ENCODE measurements around the gene BRD4.
"Not testable (repeated sequence)": the region's sequence is repeated elsewhere in the genome, so short reads cannot be mapped to it uniquely, and the experiment has no call there.

BRD4 gene

GRCh38 chr19:15369594-15369891 is 37.2 kb upstream of the BRD4 start:
- Mint-ChIP-seq H3K4me1 (peaks cover 6% of the 10 kb centered on the region), H3K9me3 (no peaks in the 10 kb centered on the region), H3K4me3 (no peak overlapping the region), H3K36me3 (ENCODE audit: low read depth) (peaks cover 27% of the 10 kb centered on the region), H3K27ac (no peak overlapping the region), H3K27me3 (no peaks in the 10 kb centered on the region)
- ATAC-seq (no peak), DNase-seq (no peak)

GRCh38 chr19:15368798-15369593 is 36.7 kb upstream of the BRD4 start:
- DNase-seq, result no peak
- Mint-ChIP-seq H3K4me1 (peaks cover 6% of the 10 kb centered on the region), H3K9me3 (no peaks in the 10 kb centered on the region), H3K36me3 (ENCODE audit: low read depth) (peaks cover 27% of the 10 kb centered on the region), H3K4me3 (no peak overlapping the region), H3K27me3 (no peaks in the 10 kb centered on the region), H3K27ac (peak overlapping the region; percentile 11)
- ATAC-seq, result no peak

GRCh38 chr19:15368051-15368632 is 35.8 kb upstream of the BRD4 start:
- Mint-ChIP-seq H3K4me1 (peaks cover 5% of the 10 kb centered on the region), H3K9me3 (no peaks in the 10 kb centered on the region), H3K4me3 (no peak overlapping the region), H3K36me3 (ENCODE audit: low read depth) (peaks cover 29% of the 10 kb centered on the region), H3K27ac (peak overlapping the region; percentile 11), H3K27me3 (no peaks in the 10 kb centered on the region)
- no peak for DNase-seq
- ATAC-seq, result peak; percentile 8

- Mint-ChIP-seq H3K4me3 (no peak overlapping the region), H3K36me3 (ENCODE audit: low read depth) (peaks cover 26% of the 10 kb centered on the region), H3K27ac (no peak overlapping the region), H3K9me3 (no peaks in the 10 kb centered on the region), H3K4me1 (peaks cover 2% of the 10 kb centered on the region), H3K27me3 (no peaks in the 10 kb centered on the region)
- DNase-seq (no peak), ATAC-seq (no peak)
Observed at GRCh38 chr19:15367439-15367838, 35.1 kb upstream of the BRD4 start.

GRCh38 chr19:15365264-15365663 is 32.9 kb upstream of the BRD4 start:
- Mint-ChIP-seq H3K27ac (no peak overlapping the region), H3K27me3 (no peaks in the 10 kb centered on the region), H3K4me3 (no peak overlapping the region), H3K4me1 (no peaks in the 10 kb centered on the region), H3K9me3 (no peaks in the 10 kb centered on the region), H3K36me3 (ENCODE audit: low read depth) (peaks cover 32% of the 10 kb centered on the region)
- ATAC-seq (no peak), DNase-seq (no peak)

- H3K4me1 Mint-ChIP-seq, H3K4me3 Mint-ChIP-seq, H3K9me3 Mint-ChIP-seq, H3K27ac Mint-ChIP-seq, H3K27me3 Mint-ChIP-seq, ATAC-seq, DNase-seq: not testable (repeated sequence)
- H3K36me3 Mint-ChIP-seq (ENCODE audit: low read depth), result peaks cover 37% of the 10 kb centered on the region
Observed at GRCh38 chr19:15363791-15364190, 31.5 kb upstream of the BRD4 start.

- H3K27ac Mint-ChIP-seq, DNase-seq, H3K4me3 Mint-ChIP-seq, ATAC-seq, H3K27me3 Mint-ChIP-seq, H3K4me1 Mint-ChIP-seq, H3K9me3 Mint-ChIP-seq: not testable (repeated sequence)
- peaks cover 42% of the 10 kb centered on the region for H3K36me3 Mint-ChIP-seq (ENCODE audit: low read depth)
Observed at GRCh38 chr19:15363048-15363447, 30.7 kb upstream of the BRD4 start.

GRCh38 chr19:15360015-15360414 is 27.7 kb upstream of the BRD4 start:
- not testable (repeated sequence) for H3K9me3 Mint-ChIP-seq, H3K27ac Mint-ChIP-seq, DNase-seq, ATAC-seq, H3K4me1 Mint-ChIP-seq, H3K4me3 Mint-ChIP-seq, H3K27me3 Mint-ChIP-seq
- peaks cover 48% of the 10 kb centered on the region for H3K36me3 Mint-ChIP-seq (ENCODE audit: low read depth)

GRCh38 chr19:15358918-15359317 is 26.6 kb upstream of the BRD4 start:
- no peak overlapping the region for H3K4me3 Mint-ChIP-seq
- H3K27ac Mint-ChIP-seq, result peak overlapping the region; percentile 64
- H3K4me1 Mint-ChIP-seq, result no peaks in the 10 kb centered on the region
- H3K36me3 Mint-ChIP-seq (ENCODE audit: low read depth), result peaks cover 59% of the 10 kb centered on the region
- no peaks in the 10 kb centered on the region for H3K27me3 Mint-ChIP-seq
- DNase-seq, result no peak
- no peak for ATAC-seq
- H3K9me3 Mint-ChIP-seq, result no peaks in the 10 kb centered on the region

GRCh38 chr19:15357906-15358305 is 25.6 kb upstream of the BRD4 start:
- Mint-ChIP-seq H3K9me3 (no peaks in the 10 kb centered on the region), H3K36me3 (ENCODE audit: low read depth) (peaks cover 61% of the 10 kb centered on the region), H3K4me3 (no peak overlapping the region), H3K4me1 (no peaks in the 10 kb centered on the region), H3K27me3 (no peaks in the 10 kb centered on the region), H3K27ac (no peak overlapping the region)
- no peak for ATAC-seq
- no peak for DNase-seq

- Mint-ChIP-seq H3K4me1 (no peaks in the 10 kb centered on the region), H3K27me3 (no peaks in the 10 kb centered on the region), H3K27ac (no peak overlapping the region), H3K4me3 (no peak overlapping the region), H3K9me3 (no peaks in the 10 kb centered on the region), H3K36me3 (ENCODE audit: low read depth) (peaks cover 47% of the 10 kb centered on the region)
- ATAC-seq (no peak), DNase-seq (no peak)
Observed at GRCh38 chr19:15354566-15355296, 22.4 kb upstream of the BRD4 start.

GRCh38 chr19:15353908-15354307 is 21.6 kb upstream of the BRD4 start:
- H3K4me3 Mint-ChIP-seq, result no peak overlapping the region
- no peaks in the 10 kb centered on the region for H3K4me1 Mint-ChIP-seq
- peaks cover 43% of the 10 kb centered on the region for H3K36me3 Mint-ChIP-seq (ENCODE audit: low read depth)
- no peaks in the 10 kb centered on the region for H3K27me3 Mint-ChIP-seq
- ATAC-seq, result no peak
- no peak overlapping the region for H3K27ac Mint-ChIP-seq
- DNase-seq, result no peak
- no peaks in the 10 kb centered on the region for H3K9me3 Mint-ChIP-seq

GRCh38 chr19:15352535-15352934 is 20.2 kb upstream of the BRD4 start:
- not testable (repeated sequence) for DNase-seq, H3K4me3 Mint-ChIP-seq, ATAC-seq, H3K9me3 Mint-ChIP-seq, H3K27me3 Mint-ChIP-seq, H3K27ac Mint-ChIP-seq, H3K4me1 Mint-ChIP-seq
- peaks cover 30% of the 10 kb centered on the region for H3K36me3 Mint-ChIP-seq (ENCODE audit: low read depth)

- H3K4me1 Mint-ChIP-seq, ATAC-seq, H3K4me3 Mint-ChIP-seq, H3K27me3 Mint-ChIP-seq, H3K9me3 Mint-ChIP-seq, DNase-seq, H3K27ac Mint-ChIP-seq: not testable (repeated sequence)
- peaks cover 13% of the 10 kb centered on the region for H3K36me3 Mint-ChIP-seq (ENCODE audit: low read depth)
Observed at GRCh38 chr19:15341328-15341727, 9.0 kb upstream of the BRD4 start.

- ATAC-seq (no peak), DNase-seq (no peak)
- Mint-ChIP-seq H3K27ac (no peak overlapping the region), H3K4me3 (no peak overlapping the region), H3K9me3 (no peaks in the 10 kb centered on the region), H3K4me1 (no peaks in the 10 kb centered on the region), H3K27me3 (no peaks in the 10 kb centered on the region), H3K36me3 (ENCODE audit: low read depth) (peaks cover 7% of the 10 kb centered on the region)
Observed at GRCh38 chr19:15340086-15340485, 7.7 kb upstream of the BRD4 start.
